HG03039 (cell line): ENCODE data around the gene HPSE2.
"Not testable (repeated sequence)": the region's sequence is repeated elsewhere in the genome, so short reads cannot be mapped to it uniquely, and the experiment has no call there.

Experiments used
- ATAC-seq: cut with Tn5 transposase; IDR thresholded peaks from one replicate; pipeline ENCODE4 v1.9.1; 2021; ENCODE audit warnings: mild to moderate bottlenecking, moderate library complexity; ENCODE audit not compliant: unreplicated experiment

The HPSE2 gene

GRCh38 chr10:99008054-99008453 lies 227.6 kb downstream of the HPSE2 start:
- ATAC-seq: no peak

GRCh38 chr10:99007457-99007856 lies 228.2 kb downstream of the HPSE2 start:
- no peak for ATAC-seq

GRCh38 chr10:99005254-99005653 lies 230.4 kb downstream of the HPSE2 start:
- no peak for ATAC-seq

GRCh38 chr10:99004738-99005137 lies 230.9 kb downstream of the HPSE2 start:
- ATAC-seq: no peak

GRCh38 chr10:99002392-99002791 lies 233.3 kb downstream of the HPSE2 start:
- ATAC-seq: no peak

- no peak for ATAC-seq
Observed at GRCh38 chr10:98997596-98997995, 238.1 kb downstream of the HPSE2 start.

- peak; percentile 62 for ATAC-seq
Observed at GRCh38 chr10:98994030-98994429, 241.6 kb downstream of the HPSE2 start.

GRCh38 chr10:98983751-98984150 lies 251.9 kb downstream of the HPSE2 start:
- not testable (repeated sequence) for ATAC-seq

- ATAC-seq: no peak
Observed at GRCh38 chr10:98980353-98980752, 255.3 kb downstream of the HPSE2 start.

- no peak for ATAC-seq
Observed at GRCh38 chr10:98971464-98971863, 264.2 kb downstream of the HPSE2 start.

- no peak for ATAC-seq
Observed at GRCh38 chr10:98967601-98968000, 268.1 kb downstream of the HPSE2 start.

- no peak for ATAC-seq
Observed at GRCh38 chr10:98963608-98964007, 272.0 kb downstream of the HPSE2 start.

- no peak for ATAC-seq
Observed at GRCh38 chr10:98959379-98959778, 276.3 kb downstream of the HPSE2 start.

GRCh38 chr10:98957801-98958200 lies 277.9 kb downstream of the HPSE2 start:
- no peak for ATAC-seq

- no peak for ATAC-seq
Observed at GRCh38 chr10:98956576-98957260, 278.9 kb downstream of the HPSE2 start.

GRCh38 chr10:98953251-98953650 lies 282.4 kb downstream of the HPSE2 start:
- no peak for ATAC-seq

GRCh38 chr10:98951269-98952000 lies 284.2 kb downstream of the HPSE2 start:
- ATAC-seq: no peak

- ATAC-seq: no peak
Observed at GRCh38 chr10:98950106-98950505, 285.5 kb downstream of the HPSE2 start.

- ATAC-seq: no peak
Observed at GRCh38 chr10:98949306-98949705, 286.3 kb downstream of the HPSE2 start.

GRCh38 chr10:98943681-98944080 lies 292.0 kb downstream of the HPSE2 start:
- no peak for ATAC-seq

- ATAC-seq: no peak
Observed at GRCh38 chr10:98929709-98930108, 305.9 kb downstream of the HPSE2 start.

- no peak for ATAC-seq
Observed at GRCh38 chr10:98925651-98926050, 310.0 kb downstream of the HPSE2 start.
